Measurements from ENCODE around the gene NPW.

NPW gene

DNA sequence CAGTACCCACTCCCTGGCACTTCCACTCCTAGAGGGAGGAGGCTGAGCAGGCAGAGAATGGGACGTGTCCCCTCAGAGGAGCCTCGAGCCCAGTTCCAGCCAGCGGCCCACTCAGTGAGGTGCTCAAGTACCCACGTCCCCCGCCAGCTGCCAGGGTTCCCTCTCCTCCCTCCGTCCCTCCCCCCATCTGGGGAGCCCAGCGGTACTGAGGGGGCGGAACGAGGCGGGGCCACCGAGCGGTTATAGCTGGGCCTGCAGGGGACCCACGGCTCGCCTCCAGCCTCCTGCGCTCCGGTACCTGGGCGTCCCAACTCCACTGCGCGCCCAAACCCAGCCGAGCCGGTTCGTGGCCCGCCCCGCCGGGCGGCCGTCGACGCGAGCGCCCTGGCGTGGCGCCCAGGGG is at the start of gene NPW:
TSS of gene NPW (plus strand) at position 268 of the 403 bp plus-strand sequence.
- no peak for DNase-seq (ENCODE audit: low spot score)

GRCh38 chr16:1971796-1972489 is 47.6 kb upstream of the NPW start, which contains the start of gene TBL3:
Gene TBL3, plus strand, starts transcription at chr16:1972053. Its CDS starts 112 bp downstream, at chr16:1972165.
- DNase-seq (ENCODE audit: low spot score) = peak; percentile 93

DNA sequence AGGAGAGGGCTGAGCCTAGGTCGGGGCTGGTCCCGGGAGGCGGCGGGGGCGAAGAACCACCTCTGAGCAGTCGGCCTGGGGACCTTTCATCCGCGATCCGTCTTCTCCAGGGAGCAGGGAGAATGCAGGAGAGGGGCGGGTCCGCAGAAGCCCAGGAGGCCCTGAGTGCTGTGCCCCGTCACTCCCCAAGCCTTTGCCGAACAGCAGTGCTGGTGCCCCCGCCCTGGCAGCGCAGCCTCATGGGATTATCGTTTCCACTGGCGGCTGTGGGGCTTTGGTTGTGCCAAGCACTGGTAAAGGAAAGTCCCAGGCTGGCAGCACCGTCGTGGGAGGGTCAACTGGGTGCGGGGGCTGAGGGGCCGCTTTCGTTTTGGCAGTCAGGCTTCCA is 47.1 kb upstream of the NPW start:
- DNase-seq (ENCODE audit: low spot score) = no peak

DNA sequence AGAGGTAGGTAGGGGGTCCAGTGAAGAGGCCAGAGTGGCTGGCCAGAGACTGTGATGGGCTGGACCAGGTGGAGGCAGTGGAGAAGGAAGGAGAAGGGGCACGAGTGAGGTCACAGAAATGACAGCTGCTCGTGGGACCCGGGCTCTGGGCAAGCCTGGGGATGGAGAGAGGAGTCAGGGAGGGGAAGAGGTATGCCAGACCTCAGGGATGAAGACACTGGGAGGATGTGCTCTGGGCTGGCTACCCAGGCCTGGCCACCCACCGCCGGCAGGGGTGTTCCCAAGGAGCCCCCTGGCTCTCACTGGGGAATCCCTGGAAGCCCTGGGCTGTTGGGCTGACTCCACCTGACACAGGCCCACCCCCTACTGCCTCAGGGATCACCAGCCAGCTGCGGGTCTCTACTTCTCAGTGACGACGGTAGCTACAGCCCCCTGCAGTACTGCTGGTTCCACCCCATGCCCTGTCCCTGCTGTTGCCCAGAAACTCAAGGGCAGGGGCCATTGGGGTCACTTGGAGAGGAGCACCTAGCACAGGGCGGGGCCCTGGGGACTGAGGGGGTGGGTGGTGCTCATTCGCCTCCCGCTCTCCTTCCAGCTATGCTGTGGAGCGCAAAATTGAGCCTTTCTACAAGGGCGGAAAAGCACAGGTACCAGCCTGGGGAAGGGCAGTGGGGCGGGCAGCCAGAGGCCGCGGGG is 46.0 kb upstream of the NPW start:
- DNase-seq (ENCODE audit: low spot score) = no peak

- DNase-seq (ENCODE audit: low spot score) = no peak
These were observed 45.2 kb upstream of the NPW start for GRCh38 chr16:1974157-1975070.

GRCh38 chr16:1975432-1976215 is 44.0 kb upstream of the NPW start:
- no peak for DNase-seq (ENCODE audit: low spot score)

- DNase-seq (ENCODE audit: low spot score) = no peak
These were observed 43.4 kb upstream of the NPW start for GRCh38 chr16:1976216-1976520.

DNA sequence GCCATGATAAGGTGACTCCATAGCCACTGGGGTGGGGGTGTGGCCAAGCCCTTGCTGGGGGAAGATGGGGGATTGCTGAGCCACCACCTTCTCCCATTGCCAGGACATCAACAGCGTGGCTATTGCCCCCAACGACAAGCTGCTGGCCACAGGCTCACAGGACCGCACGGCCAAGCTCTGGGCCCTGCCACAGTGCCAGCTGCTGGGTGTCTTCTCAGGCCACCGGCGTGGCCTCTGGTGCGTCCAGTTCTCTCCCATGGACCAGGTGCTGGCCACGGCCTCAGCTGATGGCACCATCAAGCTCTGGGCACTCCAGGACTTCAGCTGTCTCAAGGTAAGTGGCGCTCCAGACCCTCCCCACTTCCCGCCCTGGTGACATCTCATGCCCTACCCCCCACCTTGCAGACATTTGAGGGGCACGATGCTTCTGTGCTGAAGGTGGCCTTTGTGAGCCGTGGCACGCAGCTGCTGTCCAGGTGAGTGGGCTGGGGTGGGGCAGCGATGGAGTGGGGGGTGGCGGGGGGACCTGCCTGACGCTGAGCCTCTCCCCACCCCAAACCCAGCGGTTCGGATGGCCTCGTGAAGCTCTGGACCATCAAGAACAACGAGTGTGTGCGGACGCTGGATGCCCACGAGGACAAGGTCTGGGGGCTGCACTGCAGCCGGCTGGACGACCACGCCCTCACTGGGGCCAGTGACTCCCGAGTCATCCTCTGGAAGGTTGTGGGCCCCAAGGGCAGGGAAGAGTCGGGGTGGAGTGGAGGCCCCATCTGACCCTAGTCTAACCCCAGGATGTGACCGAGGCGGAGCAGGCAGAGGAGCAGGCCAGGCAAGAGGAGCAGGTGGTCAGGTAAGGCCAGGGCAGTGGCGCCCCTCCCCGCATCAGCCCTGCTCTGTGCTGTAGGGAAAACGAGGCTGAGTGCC is 42.4 kb upstream of the NPW start:
- DNase-seq (ENCODE audit: low spot score) = no peak

DNA sequence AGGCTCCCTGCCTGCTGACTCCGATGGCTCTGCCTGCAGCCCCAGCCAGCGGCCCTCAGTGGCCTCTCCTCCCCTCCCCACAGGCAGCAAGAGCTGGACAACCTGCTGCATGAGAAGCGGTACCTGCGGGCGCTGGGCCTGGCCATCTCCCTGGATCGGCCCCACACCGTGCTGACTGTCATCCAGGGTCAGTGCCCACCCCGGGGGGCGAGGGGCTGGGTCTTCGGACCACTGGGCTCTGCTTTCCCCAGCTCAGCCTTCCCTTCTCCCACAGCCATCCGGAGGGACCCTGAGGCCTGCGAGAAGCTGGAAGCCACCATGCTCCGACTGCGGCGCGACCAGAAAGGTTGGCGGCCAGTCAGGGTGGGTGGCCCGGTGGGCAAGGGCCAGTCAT is 41.7 kb upstream of the NPW start:
- no peak for DNase-seq (ENCODE audit: low spot score)

GRCh38 chr16:1978476-1979120 is 41.0 kb upstream of the NPW start:
- no peak for DNase-seq (ENCODE audit: low spot score)

GRCh38 chr16:1979271-1980029 is 40.1 kb upstream of the NPW start:
- peak; percentile 86 for DNase-seq (ENCODE audit: low spot score)

DNA sequence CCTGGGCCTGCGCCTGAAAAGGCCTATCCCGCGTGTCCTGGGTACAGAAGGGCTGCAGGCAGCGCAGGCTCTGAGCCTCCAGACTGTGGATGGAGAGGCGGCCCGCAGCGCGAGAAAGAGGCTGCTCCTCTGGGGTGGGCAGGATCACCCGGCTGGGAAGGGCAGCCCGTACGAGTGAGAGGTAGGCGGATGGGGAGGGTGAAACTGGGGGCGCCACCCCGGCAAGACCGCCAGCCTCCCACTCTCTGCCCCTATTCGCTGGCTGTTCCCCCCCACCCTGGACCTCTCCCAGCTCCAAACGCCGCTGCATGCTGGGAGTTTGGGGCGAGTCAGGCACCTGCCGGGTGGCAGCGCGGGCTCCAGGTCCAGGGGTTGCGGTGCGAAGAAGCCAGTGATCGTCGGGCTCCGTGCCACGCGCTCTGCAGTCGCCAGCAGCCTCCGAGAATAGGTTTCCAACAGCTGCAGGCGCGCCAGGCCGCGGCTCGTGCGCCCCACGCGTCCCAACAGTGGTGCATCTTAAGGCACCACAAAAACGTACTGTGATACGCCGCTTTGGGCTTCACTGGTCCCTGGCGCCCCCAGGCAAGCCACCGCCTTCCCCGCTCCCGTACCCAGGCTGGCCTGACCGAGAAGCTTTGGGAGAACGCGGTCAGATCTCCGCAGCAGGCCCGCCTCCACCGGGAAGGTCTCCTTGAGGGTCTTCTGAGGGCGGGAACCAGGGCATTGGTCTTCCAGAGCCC is 39.4 kb upstream of the NPW start:
- DNase-seq (ENCODE audit: low spot score) = peak; percentile 45

DNA sequence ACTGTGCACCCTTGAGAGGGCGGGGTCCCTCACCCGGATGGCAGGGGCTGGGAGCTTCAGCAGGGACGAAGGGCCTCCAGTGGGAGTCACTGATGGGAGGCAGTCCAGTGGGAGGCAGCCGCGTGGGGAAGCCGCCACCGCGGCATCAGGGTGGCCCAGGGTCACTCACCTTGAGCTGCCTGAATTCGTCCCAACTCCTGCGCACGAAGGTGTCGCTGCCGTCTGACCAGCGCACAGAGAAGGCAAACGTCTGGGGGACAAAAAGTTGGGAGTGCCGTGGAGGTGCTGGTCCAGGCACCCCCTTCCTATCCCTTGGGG is 38.9 kb upstream of the NPW start:
- DNase-seq (ENCODE audit: low spot score) = no peak

DNA sequence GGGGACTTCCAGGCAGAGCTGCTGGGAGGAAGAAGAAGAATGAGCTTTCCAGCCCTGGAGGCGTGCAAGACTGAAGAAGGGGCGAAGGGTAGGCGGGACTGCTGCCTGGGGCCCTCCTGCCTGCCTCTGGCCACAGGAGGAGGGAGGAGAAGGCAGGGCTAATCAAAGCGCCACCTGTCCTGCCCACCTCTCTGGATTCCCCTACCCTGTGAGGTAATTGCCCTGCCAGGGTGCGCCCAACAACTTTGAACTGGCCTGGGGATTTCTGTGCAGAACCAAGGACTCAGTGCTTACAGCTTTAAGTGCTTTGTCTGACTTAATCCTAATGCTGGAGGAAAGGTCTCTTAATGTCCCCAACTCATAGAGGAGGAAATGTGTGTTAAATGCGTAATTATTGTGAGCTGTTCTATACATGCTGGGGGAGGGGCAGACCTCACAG is 38.2 kb upstream of the NPW start, which contains the start of gene NOXO1:
TSS of gene NOXO1 (minus strand) at position 72 of the 439 bp plus-strand sequence. CDS start 290 bp downstream, outside the sequence.
- DNase-seq (ENCODE audit: low spot score) = peak; percentile 79

GRCh38 chr16:1982013-1982433 is 37.6 kb upstream of the NPW start:
- peak; percentile 91 for DNase-seq (ENCODE audit: low spot score)

DNA sequence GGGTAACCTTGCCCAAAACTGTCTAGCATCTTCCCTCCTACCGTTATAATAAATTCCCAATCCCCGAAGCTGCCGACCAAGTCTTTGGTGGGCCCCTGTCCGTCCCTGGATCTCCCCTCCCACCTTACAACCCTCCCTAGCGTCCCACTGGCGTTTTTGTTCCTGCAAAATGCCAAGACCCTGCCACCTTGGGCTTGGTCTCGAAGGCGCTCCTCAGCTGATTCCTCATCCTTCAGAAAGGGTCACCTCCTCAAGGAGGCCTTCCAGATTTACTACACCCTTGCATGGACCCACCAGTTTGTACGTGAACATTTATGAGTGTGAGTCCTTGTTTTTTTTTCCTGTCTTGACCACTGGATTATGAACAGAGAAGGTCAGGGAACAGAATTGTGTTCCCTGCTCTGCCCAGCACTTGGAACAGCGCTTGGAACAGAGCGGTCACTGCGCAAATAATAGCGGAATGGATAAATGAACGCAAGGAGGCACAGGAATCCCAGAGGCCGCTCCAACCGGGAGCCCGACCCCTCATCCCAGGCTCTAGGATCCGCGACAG is 36.5 kb upstream of the NPW start:
- no peak for DNase-seq (ENCODE audit: low spot score)

- peak; percentile 86 for DNase-seq (ENCODE audit: low spot score)
These were observed 35.8 kb upstream of the NPW start, which contains the start of gene GFER for GRCh38 chr16:1983544-1984346. Gene GFER, plus strand, starts transcription at chr16:1984193. Its CDS starts 26 bp downstream, at chr16:1984219.

Data from SW480 (cell line).